HL-60 (cell line): Measurements from ENCODE around the gene TMEFF2.

Experiments used
- CTCF ChIP-seq: IDR thresholded peaks from one replicate; pipeline ENCODE4 v1.5.1; 2011; ENCODE audit warnings: low read length, control low read depth, inconsistent platforms; ENCODE audit not compliant: insufficient read depth
- GABPA ChIP-seq: IDR thresholded peaks from 2 replicates; pipeline ENCODE4 v1.6.1; 2012; ENCODE audit warnings: low read depth

- TF ChIP-seq CTCF: no peak
- no peak for TF ChIP-seq GABPA
These were observed 42.9 kb downstream of the TMEFF2 start for GRCh38 chr2:192151853-192152252.
